Panc1 (cell line): ENCODE measurements around the gene TRAPPC5. TPM values are rescaled to one million over a fixed set of nuclear protein-coding genes. Genes with fewer than 3 reads are reported as not detected.

ENCODE experiments used
- ATAC-seq: fragments of 200-7000 bp; cut with Tn5 transposase; 2 replicates; pipeline ENCODE4 v1.9.1; 2020; ENCODE audit warnings: mild to moderate bottlenecking, moderate library complexity
- BruUV-seq: library from RNA; stranded (reverse); fragments of 400-500 nt; replicated peaks from 2 replicates; lab custom pipeline; 2021; lab: Mats Ljungman, UMichigan
- CTCF ChIA-PET: fragments of 300-600 bp; sonication (Branson Sonifier 250); formaldehyde crosslinking; loops from one replicate; lab custom pipeline; 2022; ENCODE audit warnings: antibody characterized with exemption; lab: Charles Lee
- POLR2A ChIA-PET: fragments of 300-600 bp; sonication (Branson Sonifier 250); formaldehyde crosslinking; loops from one replicate; lab custom pipeline; 2022; ENCODE audit warnings: antibody characterized with exemption; lab: Charles Lee
- DNase-seq: peaks from one replicate; pipeline ENCODE4 v3.0.0-alpha.2; 2010; ENCODE audit warnings: low read depth, low spot score
- H3K27ac ChIP-seq: 2 replicates; pipeline ENCODE4 v1.5.1; 2011; ENCODE audit warnings: mild to moderate bottlenecking, low read length, inconsistent platforms
- H3K27me3 ChIP-seq: fragments of 200-500 bp; sonication (Bioruptor generic); 2 replicates; pipeline ENCODE4 v1.6.0; 2014; ENCODE audit warnings: low read length, inconsistent platforms; ENCODE audit not compliant: control insufficient read depth, insufficient read depth
- H3K36me3 ChIP-seq: fragments of 200-500 bp; sonication (Bioruptor generic); 2 replicates; pipeline ENCODE4 v1.5.1; 2014; ENCODE audit warnings: inconsistent platforms, mild to moderate bottlenecking, low read length, moderate library complexity; ENCODE audit not compliant: control insufficient read depth, insufficient read depth
- H3K4me1 ChIP-seq: 2 replicates; pipeline ENCODE4 v1.5.1; 2011; ENCODE audit warnings: inconsistent platforms, mild to moderate bottlenecking, low read length, moderate library complexity; ENCODE audit not compliant: control insufficient read depth, insufficient read depth
- H3K4me3 ChIP-seq, 2 experiments: 2 replicates each; pipeline ENCODE4 v1.5.1; 2011 to 2012; ENCODE audit warnings: low read depth in 2 of 2, low read length in 2 of 2, mild to moderate bottlenecking in 2 of 2, inconsistent platforms in 1 of 2, moderate library complexity in 1 of 2
- H3K9me3 ChIP-seq: fragments of 200-500 bp; sonication (Bioruptor generic); 2 replicates; pipeline ENCODE4 v1.5.1; 2014; ENCODE audit warnings: low read depth, mild to moderate bottlenecking, inconsistent platforms, low read length, moderate library complexity; ENCODE audit not compliant: control insufficient read depth, insufficient read depth
- CTCF ChIP-seq: fragments of 450-650 bp; IDR thresholded peaks from 2 replicates; pipeline ENCODE4 v1.5.1; 2017; ENCODE audit warnings: mild to moderate bottlenecking
- POLR2AphosphoS5 ChIP-seq: IDR thresholded peaks from 2 replicates; pipeline ENCODE4 v1.6.1; 2012; ENCODE audit warnings: mild to moderate bottlenecking, low read depth, low read length, moderate library complexity
- SIN3A ChIP-seq: IDR thresholded peaks from 2 replicates; pipeline ENCODE4 v1.6.1; 2012; ENCODE audit warnings: low read depth, mild to moderate bottlenecking, low read length, moderate library complexity, borderline replicate concordance; ENCODE audit not compliant: insufficient read depth
- TCF7L2 ChIP-seq: IDR thresholded peaks from 2 replicates; pipeline ENCODE4 v1.6.1; 2011; ENCODE audit warnings: mild to moderate bottlenecking, low read depth, low read length, inconsistent platforms
- in situ Hi-C: cut with HindIII; loops from 2 replicates; pipeline ENCODE4 v1.10.0; 2016; ENCODE audit warnings: low sequenced_read_pairs, low pct_unique_long_range_greater_than_20kb
- intact Hi-C: fragments of 100-400 bp; cut with micrococcal nuclease; formaldehyde crosslinking; loops from one replicate; pipeline ENCODE4 v1.10.0; 2022; ENCODE audit not compliant: unreplicated experiment
- total RNA-seq: library from RNA; stranded (reverse); gene quantifications from one replicate; pipeline ENCODE4 v1.2.1, GENCODE V29; 2021; ENCODE audit not compliant: unreplicated experiment
- TF ChIP-seq, protein P1 (sequence below), 2 experiments: IDR thresholded peaks; 2 replicates each; pipeline ENCODE4 v1.6.1; 2011 to 2012; ENCODE audit warnings: low read depth in 2 of 2, control low read depth in 1 of 2, low read length in 1 of 2, mild to moderate bottlenecking in 1 of 2, moderate library complexity in 1 of 2; ENCODE audit not compliant: insufficient read depth in 1 of 2

Gene TRAPPC5
- total RNA-seq, 1 experiment from 2014 or later = 101 TPM

DNA sequence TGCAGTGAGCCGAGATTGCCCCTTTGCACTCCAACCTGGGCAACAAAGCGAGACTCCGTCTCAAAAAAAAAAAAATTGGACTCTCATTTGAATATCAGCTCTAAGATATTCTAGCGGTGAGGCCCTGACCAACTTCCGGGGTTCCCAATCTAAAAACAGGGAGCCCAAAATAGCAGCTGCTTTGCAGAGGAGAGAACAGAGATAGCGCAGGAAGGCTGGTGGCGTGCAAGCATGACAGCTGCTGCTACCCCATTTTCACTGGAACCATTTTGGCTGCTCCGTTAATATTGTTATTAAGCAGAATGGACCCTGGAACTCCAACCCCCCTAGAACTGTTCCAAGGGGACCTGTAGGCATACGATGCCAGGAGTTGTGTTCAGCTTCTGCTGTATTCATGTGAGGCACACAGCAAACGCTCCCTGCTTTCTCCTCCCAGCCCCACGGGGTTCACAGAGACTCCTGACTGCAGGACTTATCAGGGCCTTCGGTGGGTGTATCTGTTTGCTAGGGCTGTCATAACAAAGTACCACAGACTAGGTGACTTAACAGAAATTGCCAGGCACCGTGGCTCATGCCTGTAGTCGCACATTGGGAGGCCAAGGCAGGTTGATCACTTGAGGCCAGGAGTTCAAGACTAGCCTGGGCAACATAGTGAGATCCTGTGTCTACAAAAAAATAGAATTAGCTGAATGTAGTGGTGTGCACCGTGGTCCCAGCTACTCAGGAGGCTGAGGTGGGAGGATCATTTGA is 32.2 kb upstream of the TRAPPC5 start:
- ChIA-PET CTCF (interaction anchor here (0.6 to 1.0 kb wide), 4 partner anchors 10 to 517 kb away, joined by 3 to 14 read pairs (median 4); no protein-coding TSS in a partner anchor), POLR2A (interaction anchor here (0.7 kb wide), 1 partner anchor 96 kb away, joined by 5 read pairs; no protein-coding TSS in a partner anchor)
- in situ Hi-C loops (no loop called here), intact Hi-C loops (no loop called here)
- Histone ChIP-seq H3K27ac (no peak overlapping the region), H3K4me3 (no peak overlapping the region), H3K4me1 (no peaks in the 10 kb centered on the region), H3K36me3 (no peaks in the 10 kb centered on the region), H3K9me3 (no peaks in the 10 kb centered on the region), H3K27me3 (no peaks in the 10 kb centered on the region)
- DNase-seq (no peak), ATAC-seq (no peak)
- no TSS peak for BruUV-seq
- TF ChIP-seq POLR2AphosphoS5 (no peak), CTCF (no peak), TCF7L2 (no peak), SIN3A (no peak)
- TF ChIP-seq, protein P1, sequence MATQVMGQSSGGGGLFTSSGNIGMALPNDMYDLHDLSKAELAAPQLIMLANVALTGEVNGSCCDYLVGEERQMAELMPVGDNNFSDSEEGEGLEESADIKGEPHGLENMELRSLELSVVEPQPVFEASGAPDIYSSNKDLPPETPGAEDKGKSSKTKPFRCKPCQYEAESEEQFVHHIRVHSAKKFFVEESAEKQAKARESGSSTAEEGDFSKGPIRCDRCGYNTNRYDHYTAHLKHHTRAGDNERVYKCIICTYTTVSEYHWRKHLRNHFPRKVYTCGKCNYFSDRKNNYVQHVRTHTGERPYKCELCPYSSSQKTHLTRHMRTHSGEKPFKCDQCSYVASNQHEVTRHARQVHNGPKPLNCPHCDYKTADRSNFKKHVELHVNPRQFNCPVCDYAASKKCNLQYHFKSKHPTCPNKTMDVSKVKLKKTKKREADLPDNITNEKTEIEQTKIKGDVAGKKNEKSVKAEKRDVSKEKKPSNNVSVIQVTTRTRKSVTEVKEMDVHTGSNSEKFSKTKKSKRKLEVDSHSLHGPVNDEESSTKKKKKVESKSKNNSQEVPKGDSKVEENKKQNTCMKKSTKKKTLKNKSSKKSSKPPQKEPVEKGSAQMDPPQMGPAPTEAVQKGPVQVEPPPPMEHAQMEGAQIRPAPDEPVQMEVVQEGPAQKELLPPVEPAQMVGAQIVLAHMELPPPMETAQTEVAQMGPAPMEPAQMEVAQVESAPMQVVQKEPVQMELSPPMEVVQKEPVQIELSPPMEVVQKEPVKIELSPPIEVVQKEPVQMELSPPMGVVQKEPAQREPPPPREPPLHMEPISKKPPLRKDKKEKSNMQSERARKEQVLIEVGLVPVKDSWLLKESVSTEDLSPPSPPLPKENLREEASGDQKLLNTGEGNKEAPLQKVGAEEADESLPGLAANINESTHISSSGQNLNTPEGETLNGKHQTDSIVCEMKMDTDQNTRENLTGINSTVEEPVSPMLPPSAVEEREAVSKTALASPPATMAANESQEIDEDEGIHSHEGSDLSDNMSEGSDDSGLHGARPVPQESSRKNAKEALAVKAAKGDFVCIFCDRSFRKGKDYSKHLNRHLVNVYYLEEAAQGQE (IDR thresholded peaks at IDR 0.05; ENCODE audit: insufficient read depth in 1 of 2, low read depth in 2 of 2, low read length in 1 of 2) = no peak

DNA sequence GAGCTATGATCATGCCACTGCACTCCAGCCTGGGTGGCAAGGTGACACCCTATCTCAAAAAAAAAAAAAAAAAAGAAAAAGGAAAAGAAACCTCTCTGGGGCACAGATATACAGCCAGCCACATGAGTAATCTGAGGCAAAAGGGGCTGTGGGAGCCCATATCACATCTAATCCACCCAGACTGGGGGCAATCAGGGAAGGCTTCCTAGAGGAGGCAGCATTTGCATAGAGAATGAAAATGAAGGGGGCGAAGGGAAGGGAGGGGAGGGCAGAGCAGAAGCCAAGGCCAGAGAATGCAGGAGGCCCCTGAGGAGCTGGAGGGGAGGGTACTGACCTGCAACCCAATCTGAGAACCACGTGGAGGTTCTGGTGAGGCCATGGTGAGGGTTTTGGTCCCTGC is 30.5 kb upstream of the TRAPPC5 start:
- ChIA-PET CTCF (no interaction called here), POLR2A (no interaction called here)
- Histone ChIP-seq H3K36me3 (no peaks in the 10 kb centered on the region), H3K27ac (no peak overlapping the region), H3K27me3 (no peaks in the 10 kb centered on the region), H3K4me3 (no peak overlapping the region), H3K4me1 (no peaks in the 10 kb centered on the region), H3K9me3 (no peaks in the 10 kb centered on the region)
- ATAC-seq = no peak
- no peak for DNase-seq
- in situ Hi-C loops (no loop called here), intact Hi-C loops (no loop called here)
- TF ChIP-seq, protein P1 (IDR thresholded peaks at IDR 0.05; ENCODE audit: insufficient read depth in 1 of 2, low read depth in 2 of 2, low read length in 1 of 2) = no peak
- TF ChIP-seq POLR2AphosphoS5 (no peak), CTCF (no peak), TCF7L2 (no peak), SIN3A (no peak)
- no TSS peak for BruUV-seq
